T-helper 2 cell (primary cell): ENCODE results near the gene GRK5.

Source experiments
- DNase-seq, 5 experiments: peaks; one replicate each; pipeline versions ENCODE4 v3.0.0 to v3.0.0-alpha.2; 2012 to 2022

The GRK5 gene

GRCh38 chr10:119302172-119302571, 94.8 kb downstream of the GRK5 start:
- DNase-seq, result peak in 1 of 5 experiments; percentile 49

- no peak for DNase-seq
These were observed 95.4 kb downstream of the GRK5 start for GRCh38 chr10:119302591-119303253.

- no peak for DNase-seq
These were observed 96.5 kb downstream of the GRK5 start for GRCh38 chr10:119303886-119304285.

- no peak for DNase-seq
These were observed 97.2 kb downstream of the GRK5 start for GRCh38 chr10:119304541-119304940.

- peak in 4 of 5 experiments; percentile 60 to 95 (median 77) for DNase-seq
These were observed 98.6 kb downstream of the GRK5 start for GRCh38 chr10:119305860-119306513.

- DNase-seq, result peak; percentile 32 to 80 (median 69)
These were observed 99.2 kb downstream of the GRK5 start for GRCh38 chr10:119306514-119306951.

- DNase-seq, result no peak
These were observed 99.6 kb downstream of the GRK5 start for GRCh38 chr10:119306986-119307392.

GRCh38 chr10:119308089-119308488, 100.7 kb downstream of the GRK5 start:
- DNase-seq, result no peak

- no peak for DNase-seq
These were observed 101.4 kb downstream of the GRK5 start for GRCh38 chr10:119308551-119309422.

- no peak for DNase-seq
These were observed 102.0 kb downstream of the GRK5 start for GRCh38 chr10:119309423-119309770.

GRCh38 chr10:119310806-119311205, 103.4 kb downstream of the GRK5 start:
- no peak for DNase-seq

GRCh38 chr10:119312241-119312640, 104.9 kb downstream of the GRK5 start:
- no peak for DNase-seq

GRCh38 chr10:119313024-119313423, 105.7 kb downstream of the GRK5 start:
- peak in 1 of 5 experiments; percentile 24 for DNase-seq

GRCh38 chr10:119313644-119314043, 106.3 kb downstream of the GRK5 start:
- peak in 3 of 5 experiments; percentile 15 to 78 (median 67) for DNase-seq

GRCh38 chr10:119314061-119314460, 106.7 kb downstream of the GRK5 start:
- no peak for DNase-seq

GRCh38 chr10:119314486-119314885, 107.1 kb downstream of the GRK5 start:
- DNase-seq, result no peak

- peak in 3 of 5 experiments; percentile 38 to 74 (median 52) for DNase-seq
These were observed 108.0 kb downstream of the GRK5 start for GRCh38 chr10:119315128-119316001.

- DNase-seq, result no peak
These were observed 108.6 kb downstream of the GRK5 start for GRCh38 chr10:119316002-119316358.

GRCh38 chr10:119316729-119317097, 109.3 kb downstream of the GRK5 start:
- no peak for DNase-seq

GRCh38 chr10:119318411-119319160, 111.2 kb downstream of the GRK5 start:
- no peak for DNase-seq

- no peak for DNase-seq
These were observed 112.0 kb downstream of the GRK5 start for GRCh38 chr10:119319161-119319919.
